GM12864 (cell line): ENCODE data around the gene PAN3.
"Not testable (repeated sequence)": the region's sequence is repeated elsewhere in the genome, so short reads cannot be mapped to it uniquely, and the experiment has no call there.

Experiments
- DNase-seq: peaks from one replicate; pipeline ENCODE4 v3.0.0-alpha.2; 2011; ENCODE audit warnings: low read depth
- H3K4me3 ChIP-seq: 2 replicates; pipeline ENCODE4 v1.5.1; 2011; ENCODE audit warnings: mild to moderate bottlenecking, low read depth, low read length, control low read depth
- CTCF ChIP-seq: IDR thresholded peaks from 2 replicates; pipeline ENCODE4 v1.5.1; 2011; ENCODE audit warnings: low read depth, mild to moderate bottlenecking, moderate library complexity, low read length, control low read depth, inconsistent platforms; ENCODE audit errors: missing control alignments

The PAN3 gene

GRCh38 chr13:28137596-28137995 is 749 bp upstream of the PAN3 start:
- peak overlapping the region; percentile 80 for H3K4me3 ChIP-seq
- no peak for TF ChIP-seq CTCF
- no peak for DNase-seq

GRCh38 chr13:28138756-28139470 is 568 bp downstream of the PAN3 start:
- DNase-seq, result peak; percentile 79
- no peak for TF ChIP-seq CTCF
- peak overlapping the region; percentile 80 for H3K4me3 ChIP-seq

GRCh38 chr13:28140433-28141125 is 2.2 kb downstream of the PAN3 start:
- DNase-seq, result no peak
- TF ChIP-seq CTCF, result no peak
- H3K4me3 ChIP-seq, result peak overlapping the region; percentile 80; the same call in 1 of the 2 replicates

- DNase-seq, H3K4me3 ChIP-seq: not testable (repeated sequence)
Observed at GRCh38 chr13:28141542-28141941, 3.2 kb downstream of the PAN3 start.

GRCh38 chr13:28145049-28145448 is 6.7 kb downstream of the PAN3 start:
- H3K4me3 ChIP-seq, result no peak overlapping the region
- no peak for TF ChIP-seq CTCF
- DNase-seq, result no peak

- H3K4me3 ChIP-seq, result no peak overlapping the region
- no peak for DNase-seq
- no peak for TF ChIP-seq CTCF
Observed at GRCh38 chr13:28147495-28147894, 9.2 kb downstream of the PAN3 start.

- no peak overlapping the region for H3K4me3 ChIP-seq
- TF ChIP-seq CTCF, result no peak
Observed at GRCh38 chr13:28159057-28159456, 20.7 kb downstream of the PAN3 start.

More at GRCh38 chr13:28159057-28159456, 20.7 kb downstream of the PAN3 start:
- DNase-seq, result no peak
